ENCODE results near the gene ZNF236.
A peak's percentile ranks its signal among the peaks of the same experiment; 100 is the strongest.

ZNF236 gene

GRCh38 chr18:76908277-76908676, 85.9 kb downstream of the ZNF236 start:
- DNase-seq (ENCODE audit: low read depth in 2 of 2), result no peak

GRCh38 chr18:76909439-76909838, 87.1 kb downstream of the ZNF236 start:
- DNase-seq (ENCODE audit: low read depth in 2 of 2), result no peak

- no peak for DNase-seq (ENCODE audit: low read depth in 2 of 2)
Observed at GRCh38 chr18:76911440-76911839, 89.1 kb downstream of the ZNF236 start.

- DNase-seq (ENCODE audit: low read depth in 2 of 2), result no peak
Observed at GRCh38 chr18:76913583-76913982, 91.2 kb downstream of the ZNF236 start.

GRCh38 chr18:76914314-76914713, 92.0 kb downstream of the ZNF236 start:
- no peak for DNase-seq (ENCODE audit: low read depth in 2 of 2)

- no peak for DNase-seq (ENCODE audit: low read depth in 2 of 2)
Observed at GRCh38 chr18:76914796-76915195, 92.4 kb downstream of the ZNF236 start.

- no peak for DNase-seq (ENCODE audit: low read depth in 2 of 2)
Observed at GRCh38 chr18:76915456-76915855, 93.1 kb downstream of the ZNF236 start.

- no peak for DNase-seq (ENCODE audit: low read depth in 2 of 2)
Observed at GRCh38 chr18:76920974-76921373, 98.6 kb downstream of the ZNF236 start.

- DNase-seq (ENCODE audit: low read depth in 2 of 2), result peak; percentile 18 to 20
Observed at GRCh38 chr18:76922107-76922506, 99.8 kb downstream of the ZNF236 start.

GRCh38 chr18:76923485-76924085, 101.2 kb downstream of the ZNF236 start:
- DNase-seq (ENCODE audit: low read depth in 2 of 2), result no peak

GRCh38 chr18:76925501-76925900, 103.1 kb downstream of the ZNF236 start:
- DNase-seq (ENCODE audit: low read depth in 2 of 2), result no peak

- no peak for DNase-seq (ENCODE audit: low read depth in 2 of 2)
Observed at GRCh38 chr18:76927223-76927725, 104.9 kb downstream of the ZNF236 start.

GRCh38 chr18:76928179-76928868, 106.0 kb downstream of the ZNF236 start:
- DNase-seq (ENCODE audit: low read depth in 2 of 2), result no peak

GRCh38 chr18:76931171-76931570, 108.8 kb downstream of the ZNF236 start:
- no peak for DNase-seq (ENCODE audit: low read depth in 2 of 2)

GRCh38 chr18:76932026-76932819, 109.9 kb downstream of the ZNF236 start:
- no peak for DNase-seq (ENCODE audit: low read depth in 2 of 2)

GRCh38 chr18:76935722-76936337, 113.5 kb downstream of the ZNF236 start:
- no peak for DNase-seq (ENCODE audit: low read depth in 2 of 2)

GRCh38 chr18:76936877-76937276, 114.5 kb downstream of the ZNF236 start:
- DNase-seq (ENCODE audit: low read depth in 2 of 2), result no peak

- DNase-seq (ENCODE audit: low read depth in 2 of 2), result no peak
Observed at GRCh38 chr18:76937597-76937996, 115.2 kb downstream of the ZNF236 start.

GRCh38 chr18:76938619-76939018, 116.3 kb downstream of the ZNF236 start:
- no peak for DNase-seq (ENCODE audit: low read depth in 2 of 2)

GRCh38 chr18:76941284-76941683, 118.9 kb downstream of the ZNF236 start:
- DNase-seq (ENCODE audit: low read depth in 2 of 2), result no peak

- no peak for DNase-seq (ENCODE audit: low read depth in 2 of 2)
Observed at GRCh38 chr18:76943542-76944339, 121.4 kb downstream of the ZNF236 start.
